GM10248 (cell line): ENCODE measurements around the gene IPO7.
"Not testable (repeated sequence)": the region's sequence is repeated elsewhere in the genome, so short reads cannot be mapped to it uniquely, and the experiment has no call there.

Source experiments
- CTCF ChIA-PET: fragments of 300-600 bp; sonication (Branson Sonifier 250); formaldehyde crosslinking; extraction: SDS; loops from one replicate; lab custom pipeline; 2021; ENCODE audit warnings: antibody characterized with exemption; lab: Yijun Ruan, JAX
- POLR2A ChIA-PET: fragments of 350-650 bp; sonication (Branson Sonifier 250); formaldehyde crosslinking; extraction: SDS; loops from one replicate; lab custom pipeline; 2020; ENCODE audit warnings: antibody characterized with exemption; lab: Yijun Ruan, JAX
- DNase-seq: peaks from one replicate; pipeline ENCODE4 v3.0.0; 2012; ENCODE audit errors: extremely low spot score
- CTCF ChIP-seq: IDR thresholded peaks from 2 replicates; pipeline ENCODE4 v1.5.1; 2012; ENCODE audit warnings: mild to moderate bottlenecking, low read depth; ENCODE audit errors: extremely low read depth, missing control alignments, control extremely low read depth

The IPO7 gene

DNA sequence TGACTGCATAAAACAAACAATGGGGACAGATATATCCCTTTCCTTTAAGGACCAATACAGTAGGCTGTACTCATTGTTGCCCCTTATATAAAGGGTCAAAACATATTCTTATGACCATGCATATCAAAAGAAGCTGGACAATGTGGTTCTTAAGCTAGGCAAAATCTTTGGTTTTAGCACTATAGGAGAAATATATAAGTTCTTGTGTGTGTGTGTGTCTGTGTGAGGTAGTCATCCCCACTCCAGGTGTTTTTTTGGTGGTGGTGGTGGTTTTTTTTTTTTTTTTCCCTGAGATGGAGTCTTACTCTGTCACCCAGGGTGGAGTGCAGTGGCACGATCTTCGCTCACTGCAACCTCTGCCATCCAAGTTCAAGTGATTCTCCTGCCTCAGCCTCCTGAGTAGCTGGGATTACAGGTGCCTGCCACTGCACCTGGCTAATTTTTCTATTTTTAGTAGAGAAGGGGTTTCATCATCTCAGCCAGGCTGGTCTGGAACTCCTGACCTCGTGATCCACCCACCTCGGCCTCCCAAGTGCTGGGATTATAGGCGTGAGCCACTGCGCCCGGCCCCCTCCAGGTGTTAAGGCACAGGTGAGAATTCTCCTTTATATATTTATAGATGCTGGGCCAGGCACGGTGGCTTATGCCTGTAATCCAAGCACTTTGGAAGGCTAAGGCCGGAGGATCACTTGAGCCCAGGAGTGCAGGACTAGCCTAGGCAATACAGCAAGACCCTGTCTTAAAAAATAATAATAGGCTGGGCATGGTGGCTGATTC, 64.3 kb downstream of the IPO7 start:
- CTCF ChIA-PET, result interaction anchor here (1.1 to 1.6 kb wide), 3 partner anchors 9 to 58 kb away, joined by 3 read pairs; no protein-coding TSS in a partner anchor
- no peak for DNase-seq

GRCh38 chr11:9452023-9452422, 67.6 kb downstream of the IPO7 start:
- DNase-seq, CTCF ChIA-PET: not testable (repeated sequence)
- POLR2A ChIA-PET, result interaction anchor here (2.3 kb wide), 1 partner anchor 8 kb away, joined by 10 read pairs; the partner anchor contains the start of gene ZNF143

More for the DNA sequence above, 64.3 kb downstream of the IPO7 start:
- POLR2A ChIA-PET, result interaction anchor here (1.6 kb wide), 1 partner anchor 12 kb away, joined by 8 read pairs; the partner anchor contains the start of gene ZNF143
- TF ChIP-seq CTCF, result no peak

- POLR2A ChIA-PET, result interaction anchor here (0.6 kb wide), 1 partner anchor 26 kb away, joined by 3 read pairs; no protein-coding TSS in a partner anchor
- TF ChIP-seq CTCF, result no peak
- CTCF ChIA-PET, result interaction anchor here (0.6 kb wide), 1 partner anchor 287 kb away, joined by 3 read pairs; no protein-coding TSS in a partner anchor
- DNase-seq, result no peak
These were observed 71.3 kb downstream of the IPO7 start for GRCh38 chr11:9455722-9456121.

DNA sequence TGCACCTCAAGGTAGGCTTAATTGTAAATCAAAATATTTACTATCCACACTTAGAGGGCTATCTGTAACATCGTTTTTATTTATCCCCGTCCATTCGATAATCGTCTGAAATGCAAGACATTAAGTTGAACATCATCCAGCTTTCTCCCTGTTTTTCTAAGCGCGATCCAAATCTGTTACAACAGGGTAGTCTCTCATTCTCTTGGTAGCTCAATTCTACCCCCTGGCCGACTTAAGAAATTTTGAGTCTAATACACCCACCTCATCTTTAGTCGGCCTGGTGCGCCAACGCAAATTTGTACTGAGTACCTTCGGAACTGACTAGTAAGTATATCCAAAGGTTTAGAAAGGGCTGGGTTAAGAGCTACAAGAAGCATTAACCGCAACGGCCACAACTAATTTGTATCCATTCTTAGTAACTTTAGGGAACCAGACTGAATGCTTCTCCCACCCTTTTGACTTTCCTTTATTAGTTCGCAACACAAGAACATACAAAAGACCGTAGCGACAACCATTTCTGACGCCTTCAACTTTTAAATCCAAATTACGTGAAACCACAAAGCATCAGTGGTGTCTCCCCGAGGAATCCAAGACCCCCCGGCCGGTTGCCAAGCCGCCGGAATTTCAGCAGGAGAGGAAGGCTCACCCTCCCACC, 75.3 kb downstream of the IPO7 start:
- CTCF ChIA-PET, result interaction anchor here (0.7 to 2.6 kb wide), 11 partner anchors 15 to 289 kb away, joined by 3 to 10 read pairs (median 3); no protein-coding TSS in a partner anchor
- POLR2A ChIA-PET, result interaction anchor here (0.5 to 2.0 kb wide), 9 partner anchors 8 to 185 kb away, joined by 3 to 10 read pairs (median 5); partner anchors contain the start of genes IPO7 and WEE1
- no peak for TF ChIP-seq CTCF
- DNase-seq, result no peak

DNA sequence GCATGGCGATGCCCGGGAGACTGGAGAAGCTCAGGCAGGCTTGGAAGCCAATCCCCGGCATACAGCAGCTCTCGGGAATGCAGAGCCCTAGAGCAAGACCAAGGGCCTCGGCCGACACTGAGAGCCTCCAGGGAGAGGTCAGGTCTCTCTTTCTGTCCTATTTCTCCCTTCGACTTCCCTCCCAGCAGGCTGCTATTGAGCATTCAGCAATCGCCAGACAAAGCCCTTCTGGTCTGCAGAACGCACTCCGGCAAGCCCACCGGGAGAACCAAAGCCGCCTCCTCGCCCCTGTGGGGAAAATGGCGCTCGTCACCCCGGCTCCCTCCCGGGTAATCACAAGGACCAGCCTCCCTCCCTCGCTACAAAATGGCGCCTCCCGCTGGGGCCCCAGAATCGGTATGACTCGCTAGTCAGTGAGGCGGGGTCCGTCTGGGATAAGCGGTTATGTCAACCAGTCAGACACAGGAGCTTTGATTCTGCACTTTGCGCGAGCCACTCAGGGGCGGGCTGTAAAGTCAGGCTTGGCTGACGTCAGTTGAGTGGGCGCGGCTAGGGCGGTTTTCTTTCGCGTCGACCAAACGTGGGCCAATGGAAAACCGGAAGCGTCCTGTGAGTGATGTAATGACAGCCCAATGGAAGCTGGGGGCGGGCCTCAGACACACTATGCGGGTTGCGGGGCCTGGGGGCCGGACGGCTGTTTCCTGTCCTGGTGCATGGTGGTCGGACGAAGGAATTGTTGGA, 76.0 kb downstream of the IPO7 start, which contains the start of gene ZNF143:
Gene ZNF143 (plus strand): TSS at position 691 of the 741 bp plus-strand sequence. CDS start 10,297 bp downstream, outside the sequence.
- ChIA-PET POLR2A (interaction anchor here (0.5 to 2.0 kb wide), 12 partner anchors 9 to 185 kb away, joined by 3 to 10 read pairs (median 4); partner anchors contain the start of genes IPO7 and WEE1), CTCF (interaction anchor here (0.9 to 2.6 kb wide), 10 partner anchors 14 to 288 kb away, joined by 3 to 10 read pairs (median 3); no protein-coding TSS in a partner anchor)
- TF ChIP-seq CTCF, result peak; percentile 45
- DNase-seq, result peak; percentile 95

DNA sequence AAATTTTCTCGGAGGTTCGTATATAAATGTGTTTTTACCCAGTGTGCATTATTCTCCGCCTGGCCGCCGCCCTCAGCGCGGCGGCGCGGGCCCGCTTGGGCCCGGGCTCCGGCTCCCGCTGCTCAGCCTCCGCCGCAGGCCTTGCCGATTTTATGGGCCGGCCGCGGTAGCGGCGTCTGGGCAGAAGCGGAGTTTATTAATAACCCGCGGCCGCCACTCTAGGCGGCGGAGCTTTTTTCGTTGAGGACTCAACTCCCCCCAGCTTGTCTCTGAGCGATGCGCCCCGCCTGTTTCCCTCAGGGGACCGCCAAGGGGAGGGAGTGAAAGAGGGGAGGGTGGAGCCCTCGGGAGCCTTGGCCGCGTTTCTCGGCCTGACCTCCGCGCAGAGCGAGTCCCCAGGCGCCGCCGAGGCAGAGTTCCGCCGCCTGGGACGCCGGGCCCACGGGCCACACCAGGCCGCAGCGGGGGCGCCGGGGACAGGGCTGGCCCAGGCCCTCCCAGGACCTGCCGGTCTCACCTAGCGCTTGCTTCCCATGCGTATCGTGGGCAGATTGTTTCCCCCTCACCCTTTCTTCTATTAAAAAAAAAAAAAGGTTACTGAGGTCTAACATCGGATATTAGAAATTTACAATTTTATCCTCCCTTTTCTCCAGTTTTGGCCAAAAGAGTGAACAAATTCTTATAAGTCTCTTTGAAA, 76.8 kb downstream of the IPO7 start:
- POLR2A ChIA-PET, result interaction anchor here (0.6 to 2.0 kb wide), 15 partner anchors 10 to 317 kb away, joined by 3 to 10 read pairs (median 5); partner anchors contain the start of genes IPO7 and WEE1
- TF ChIP-seq CTCF, result no peak
- peak; percentile 86 for DNase-seq
- CTCF ChIA-PET, result interaction anchor here (0.9 to 2.6 kb wide), 5 partner anchors 13 to 287 kb away, joined by 3 to 10 read pairs (median 4); no protein-coding TSS in a partner anchor
